COR-L47 (cell line): Measurements from ENCODE around the gene UPK1A.
"Not testable (repeated sequence)": the region's sequence is repeated elsewhere in the genome, so short reads cannot be mapped to it uniquely, and the experiment has no call there.

Experiments
- DNase-seq: peaks from one replicate; lab custom pipeline; 2025; lab: John Stamatoyannopoulos, UW

UPK1A gene

GRCh38 chr19:35718345-35719041 is 52.2 kb downstream of the UPK1A start:
- DNase-seq: no peak

DNA sequence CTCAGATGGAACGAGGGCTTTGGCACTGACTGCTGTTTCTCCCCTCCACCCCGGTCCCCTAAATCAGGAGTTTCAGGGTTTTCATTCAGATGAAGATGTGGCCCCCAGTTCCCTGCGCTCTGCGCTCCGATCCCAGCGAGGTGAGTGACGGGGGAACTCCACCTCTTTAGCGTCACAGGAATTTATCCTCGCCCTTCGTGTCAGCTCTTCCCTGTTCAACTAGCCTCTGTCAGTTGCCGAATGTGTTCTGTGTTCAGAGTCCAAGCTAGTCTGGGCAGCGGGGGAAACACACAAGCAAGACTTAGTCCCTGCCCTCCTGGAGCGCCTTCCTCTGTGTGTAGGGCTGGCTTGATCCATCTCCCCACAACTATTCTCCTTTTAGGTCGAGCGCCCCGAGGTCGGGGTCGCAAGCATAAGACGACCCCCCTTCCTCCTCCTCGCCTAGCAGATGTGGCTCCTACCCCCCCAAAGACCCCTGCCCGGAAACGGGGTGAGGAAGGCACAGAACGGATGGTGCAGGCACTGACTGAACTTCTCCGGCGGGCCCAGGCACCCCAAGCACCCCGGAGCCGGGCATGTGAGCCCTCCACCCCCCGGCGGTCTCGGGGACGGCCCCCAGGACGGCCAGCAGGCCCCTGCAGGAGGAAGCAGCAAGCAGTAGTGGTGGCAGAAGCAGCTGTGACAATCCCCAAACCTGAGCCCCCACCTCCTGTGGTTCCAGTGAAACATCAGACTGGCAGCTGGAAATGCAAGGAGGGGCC is 53.3 kb downstream of the UPK1A start:
- no peak for DNase-seq

- DNase-seq: no peak
Measured at GRCh38 chr19:35720163-35720524, 53.8 kb downstream of the UPK1A start.

DNA sequence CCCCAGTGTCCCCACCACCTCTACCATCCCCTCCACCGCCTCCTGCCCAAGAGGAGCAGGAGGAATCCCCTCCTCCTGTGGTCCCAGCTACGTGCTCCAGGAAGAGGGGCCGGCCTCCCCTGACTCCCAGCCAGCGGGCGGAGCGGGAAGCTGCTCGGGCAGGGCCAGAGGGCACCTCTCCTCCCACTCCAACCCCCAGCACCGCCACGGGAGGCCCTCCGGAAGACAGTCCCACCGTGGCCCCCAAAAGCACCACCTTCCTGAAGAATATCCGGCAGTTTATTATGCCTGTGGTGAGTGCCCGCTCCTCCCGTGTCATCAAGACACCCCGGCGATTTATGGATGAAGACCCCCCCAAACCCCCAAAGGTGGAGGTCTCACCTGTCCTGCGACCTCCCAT is 54.3 kb downstream of the UPK1A start:
- DNase-seq: no peak

GRCh38 chr19:35721374-35721773 is 55.1 kb downstream of the UPK1A start:
- DNase-seq: no peak

GRCh38 chr19:35722461-35722860 is 56.1 kb downstream of the UPK1A start:
- no peak for DNase-seq

- DNase-seq: no peak
Measured at GRCh38 chr19:35722897-35723296, 56.6 kb downstream of the UPK1A start.

DNA sequence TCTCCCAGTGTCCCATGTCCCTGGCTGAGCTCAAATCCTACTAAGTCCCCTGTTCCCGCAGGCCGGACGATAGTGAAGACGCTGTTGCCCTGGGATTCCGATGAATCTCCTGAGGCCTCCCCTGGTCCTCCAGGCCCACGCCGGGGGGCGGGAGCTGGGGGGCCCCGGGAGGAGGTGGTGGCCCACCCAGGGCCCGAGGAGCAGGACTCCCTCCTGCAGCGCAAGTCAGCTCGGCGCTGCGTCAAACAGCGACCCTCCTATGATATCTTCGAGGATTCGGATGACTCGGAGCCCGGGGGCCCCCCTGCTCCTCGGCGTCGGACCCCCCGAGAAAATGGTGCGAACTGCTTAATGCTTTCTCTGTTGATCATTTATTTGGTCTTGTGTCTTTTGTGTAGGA is 57.4 kb downstream of the UPK1A start:
- DNase-seq: no peak

DNA sequence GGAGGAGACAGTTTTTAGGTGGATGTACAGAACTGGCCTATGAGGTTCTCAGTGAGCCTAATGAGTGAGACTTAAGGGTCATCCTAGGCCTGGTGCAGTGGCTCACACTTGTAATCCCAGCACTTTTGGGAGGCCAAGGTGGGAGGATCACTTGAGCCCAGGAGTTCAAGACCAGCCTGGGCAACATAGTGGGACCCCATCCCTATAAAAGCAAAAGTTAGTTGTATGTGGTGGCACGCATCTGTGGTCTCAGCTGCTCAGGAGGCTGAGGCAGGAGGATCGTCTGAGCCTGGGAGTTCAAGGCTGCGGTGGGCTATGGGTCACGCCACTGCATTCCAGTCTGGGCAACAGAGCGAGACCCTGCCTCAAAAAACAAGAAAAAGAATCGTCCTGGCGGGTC is 57.8 kb downstream of the UPK1A start:
- not testable (repeated sequence) for DNase-seq

GRCh38 chr19:35724560-35724959 is 58.2 kb downstream of the UPK1A start:
- DNase-seq: no peak

DNA sequence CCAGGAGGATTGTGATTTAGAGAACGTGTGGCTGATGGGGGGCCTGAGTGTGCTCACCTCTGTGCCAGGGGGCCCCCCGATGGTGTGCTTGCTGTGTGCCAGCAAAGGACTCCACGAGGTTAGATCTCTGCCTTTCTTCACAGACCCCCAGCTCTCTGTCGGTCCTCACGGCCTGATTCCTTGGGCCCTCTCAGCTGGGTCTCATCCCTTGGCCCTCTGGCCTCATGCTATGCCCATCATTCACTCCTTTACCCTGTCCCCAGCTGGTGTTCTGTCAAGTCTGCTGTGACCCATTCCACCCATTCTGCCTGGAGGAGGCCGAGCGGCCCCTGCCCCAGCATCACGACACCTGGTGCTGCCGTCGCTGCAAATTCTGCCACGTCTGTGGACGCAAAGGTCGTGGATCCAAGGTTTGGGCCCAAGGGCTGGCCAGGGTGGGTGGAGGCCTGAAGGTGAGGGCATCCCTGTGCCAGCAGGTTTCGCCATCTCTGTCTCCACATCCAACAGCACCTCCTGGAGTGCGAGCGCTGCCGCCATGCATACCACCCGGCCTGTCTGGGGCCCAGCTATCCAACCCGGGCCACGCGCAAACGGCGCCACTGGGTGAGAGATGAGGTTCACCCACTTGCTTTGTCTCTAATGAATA is 59.0 kb downstream of the UPK1A start:
- no peak for DNase-seq

GRCh38 chr19:35727053-35727955 is 61.0 kb downstream of the UPK1A start:
- no peak for DNase-seq
